OCI-LY7 (cell line): ENCODE results near the gene SUPT3H. TPM values are rescaled to one million over a fixed set of nuclear protein-coding genes. Genes with fewer than 3 reads are reported as not detected.
"Not testable (repeated sequence)": the region's sequence is repeated elsewhere in the genome, so short reads cannot be mapped to it uniquely, and the experiment has no call there.

Experiments
- BruUV-seq: library from RNA; stranded (reverse); fragments of 400-500 nt; replicated peaks from 2 replicates; lab custom pipeline; 2021; lab: Mats Ljungman, UMichigan
- CTCF ChIA-PET: fragments of 300-600 bp; sonication (Branson Sonifier 250); formaldehyde crosslinking; loops from one replicate; lab custom pipeline; 2022; ENCODE audit warnings: antibody characterized with exemption; ENCODE audit not compliant: unreplicated experiment; lab: Charles Lee
- POLR2A ChIA-PET: fragments of 300-600 bp; sonication (Branson Sonifier 250); formaldehyde crosslinking; loops from one replicate; lab custom pipeline; 2022; ENCODE audit warnings: antibody characterized with exemption; lab: Charles Lee
- DNase-seq: peaks from one replicate; pipeline ENCODE4 v3.0.0-alpha.2; 2015; ENCODE audit warnings: low spot score
- H2AFZ ChIP-seq: fragments of 200-600 bp; sonication (generic), shearing (Covaris generic); 2 replicates; pipeline ENCODE4 v1.6.1; 2014; ENCODE audit warnings: mild to moderate bottlenecking, antibody characterized with exemption, low read length, moderate library complexity
- H3K27ac ChIP-seq: fragments of 200-600 bp; sonication (generic); 2 replicates; pipeline ENCODE4 v1.5.1; 2014; ENCODE audit warnings: mixed run types, low read depth, mild to moderate bottlenecking, moderate library complexity, low read length, inconsistent platforms; ENCODE audit not compliant: poor library complexity, severe bottlenecking
- H3K36me3 ChIP-seq: fragments of 200-600 bp; sonication (generic); 2 replicates; pipeline ENCODE4 v1.6.1; 2014; ENCODE audit warnings: mild to moderate bottlenecking, antibody characterized with exemption, low read length, moderate library complexity, mixed read lengths; ENCODE audit not compliant: insufficient read depth
- H3K4me1 ChIP-seq: fragments of 200-600 bp; sonication (generic); 2 replicates; pipeline ENCODE4 v1.5.1; 2014; ENCODE audit warnings: mild to moderate bottlenecking, low read length; ENCODE audit not compliant: insufficient read depth, poor library complexity, severe bottlenecking
- H3K4me2 ChIP-seq: fragments of 200-600 bp; sonication (generic); 2 replicates; pipeline ENCODE4 v1.6.1; 2014; ENCODE audit warnings: mild to moderate bottlenecking, low read length
- H3K4me3 ChIP-seq: fragments of 200-600 bp; sonication (generic); 2 replicates; pipeline ENCODE4 v1.5.1; 2014; ENCODE audit warnings: mild to moderate bottlenecking, low read depth, low read length; ENCODE audit not compliant: poor library complexity, severe bottlenecking
- H3K79me2 ChIP-seq: fragments of 200-600 bp; sonication (generic); 2 replicates; pipeline ENCODE4 v1.6.1; 2016; ENCODE audit warnings: low read depth, mild to moderate bottlenecking, low read length, moderate library complexity, mixed read lengths; ENCODE audit not compliant: insufficient read depth
- H3K9me2 ChIP-seq: fragments of 200-600 bp; sonication (generic); 2 replicates; pipeline ENCODE4 v1.6.1; 2016; ENCODE audit warnings: mild to moderate bottlenecking, low read length, mixed read lengths; ENCODE audit not compliant: insufficient read depth
- H3K9me3 ChIP-seq: fragments of 200-600 bp; sonication (generic); 2 replicates; pipeline ENCODE4 v1.6.1; 2014; ENCODE audit warnings: mild to moderate bottlenecking, mixed run types, low read length, mixed read lengths
- H4K20me1 ChIP-seq: fragments of 200-600 bp; sonication (generic); 2 replicates; pipeline ENCODE4 v1.6.1; 2014; ENCODE audit warnings: mild to moderate bottlenecking, antibody characterized with exemption, low read length, moderate library complexity, mixed read lengths; ENCODE audit not compliant: insufficient read depth
- EZH2phosphoT487 ChIP-seq: fragments of 200-600 bp; sonication (generic); IDR thresholded peaks from 2 replicates; pipeline ENCODE4 v1.6.1; 2018; ENCODE audit warnings: low read depth, borderline replicate concordance, mild to moderate bottlenecking, mixed run types, antibody characterized with exemption, low read length, moderate library complexity, mixed read lengths
- intact Hi-C: fragments of 100-400 bp; cut with micrococcal nuclease; formaldehyde crosslinking; loops from one replicate; pipeline ENCODE4 v1.10.0; 2022; ENCODE audit not compliant: unreplicated experiment
- total RNA-seq, 2 experiments: library from RNA; depleted of rRNA in 1 of 2; stranded (reverse); fragments of >200 nt in 1 of 2; shearing (Covaris generic) in 1 of 2; gene quantifications; 2 replicates each; pipeline ENCODE4 v1.2.3, GENCODE V29; 2014 to 2022
- TF ChIP-seq, protein P1 (sequence below): fragments of 200-600 bp; sonication (generic); conservative IDR thresholded peaks from 2 replicates; pipeline ENCODE4 v1.5.1; 2014; ENCODE audit warnings: mild to moderate bottlenecking, antibody characterized with exemption, low read length, moderate library complexity, mixed read lengths

Gene SUPT3H
- total RNA-seq, 2 experiments from 2014 or later: 1.1 to 7.1 TPM

DNA sequence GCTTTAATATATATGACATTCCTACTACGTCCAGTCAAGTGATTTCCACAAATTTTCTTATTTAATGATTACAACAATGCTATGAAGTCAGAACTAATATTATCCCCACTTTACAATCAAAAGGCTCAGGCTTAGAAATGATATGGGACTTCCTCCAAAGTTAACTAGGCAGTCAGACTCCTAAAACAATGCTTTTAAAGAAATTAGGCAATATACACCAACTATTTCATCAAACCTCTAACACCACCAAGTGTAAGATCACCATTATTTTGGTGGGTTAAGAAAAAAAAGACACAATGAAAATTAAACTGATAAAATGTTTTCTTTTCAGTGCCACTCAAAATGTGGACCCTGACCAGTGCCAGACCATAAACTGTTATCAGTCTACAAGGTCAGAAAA lies 305.7 kb downstream of the SUPT3H start:
- H3K9me2 ChIP-seq: no peaks in the 10 kb centered on the region
- no peak overlapping the region for H2AFZ ChIP-seq
- no TSS peak for BruUV-seq
- ChIA-PET POLR2A (no interaction called here), CTCF (no interaction called here)
- H3K4me3 ChIP-seq: no peak overlapping the region
- H3K4me2 ChIP-seq: no peak overlapping the region
- no peak for DNase-seq
- no peaks in the 10 kb centered on the region for H3K36me3 ChIP-seq
- H3K9me3 ChIP-seq: no peaks in the 10 kb centered on the region
- no peak for TF ChIP-seq EZH2phosphoT487
- TF ChIP-seq, protein P1, sequence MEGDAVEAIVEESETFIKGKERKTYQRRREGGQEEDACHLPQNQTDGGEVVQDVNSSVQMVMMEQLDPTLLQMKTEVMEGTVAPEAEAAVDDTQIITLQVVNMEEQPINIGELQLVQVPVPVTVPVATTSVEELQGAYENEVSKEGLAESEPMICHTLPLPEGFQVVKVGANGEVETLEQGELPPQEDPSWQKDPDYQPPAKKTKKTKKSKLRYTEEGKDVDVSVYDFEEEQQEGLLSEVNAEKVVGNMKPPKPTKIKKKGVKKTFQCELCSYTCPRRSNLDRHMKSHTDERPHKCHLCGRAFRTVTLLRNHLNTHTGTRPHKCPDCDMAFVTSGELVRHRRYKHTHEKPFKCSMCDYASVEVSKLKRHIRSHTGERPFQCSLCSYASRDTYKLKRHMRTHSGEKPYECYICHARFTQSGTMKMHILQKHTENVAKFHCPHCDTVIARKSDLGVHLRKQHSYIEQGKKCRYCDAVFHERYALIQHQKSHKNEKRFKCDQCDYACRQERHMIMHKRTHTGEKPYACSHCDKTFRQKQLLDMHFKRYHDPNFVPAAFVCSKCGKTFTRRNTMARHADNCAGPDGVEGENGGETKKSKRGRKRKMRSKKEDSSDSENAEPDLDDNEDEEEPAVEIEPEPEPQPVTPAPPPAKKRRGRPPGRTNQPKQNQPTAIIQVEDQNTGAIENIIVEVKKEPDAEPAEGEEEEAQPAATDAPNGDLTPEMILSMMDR: no peak
- intact Hi-C loops: no loop called here
- H3K4me1 ChIP-seq: no peaks in the 10 kb centered on the region
- no peaks in the 10 kb centered on the region for H3K79me2 ChIP-seq
- H3K27ac ChIP-seq: no peak overlapping the region
- H4K20me1 ChIP-seq: no peaks in the 10 kb centered on the region

GRCh38 chr6:45069091-45069490 lies 308.6 kb downstream of the SUPT3H start:
- no peak for TF ChIP-seq EZH2phosphoT487
- TF ChIP-seq, protein P1: no peak
- no peaks in the 10 kb centered on the region for H3K36me3 ChIP-seq
- H2AFZ ChIP-seq: no peak overlapping the region
- DNase-seq: no peak
- ChIA-PET POLR2A (interaction anchor here (0.6 kb wide), 1 partner anchor 28 kb away, joined by 3 read pairs; no protein-coding TSS in a partner anchor), CTCF (no interaction called here)
- H3K27ac ChIP-seq: no peak overlapping the region
- H3K9me2 ChIP-seq: no peaks in the 10 kb centered on the region
- no TSS peak for BruUV-seq
- H4K20me1 ChIP-seq: no peaks in the 10 kb centered on the region
- no peak overlapping the region for H3K4me2 ChIP-seq
- intact Hi-C loops: no loop called here
- no peaks in the 10 kb centered on the region for H3K4me1 ChIP-seq
- no peak overlapping the region for H3K4me3 ChIP-seq
- no peaks in the 10 kb centered on the region for H3K79me2 ChIP-seq
- no peaks in the 10 kb centered on the region for H3K9me3 ChIP-seq

DNA sequence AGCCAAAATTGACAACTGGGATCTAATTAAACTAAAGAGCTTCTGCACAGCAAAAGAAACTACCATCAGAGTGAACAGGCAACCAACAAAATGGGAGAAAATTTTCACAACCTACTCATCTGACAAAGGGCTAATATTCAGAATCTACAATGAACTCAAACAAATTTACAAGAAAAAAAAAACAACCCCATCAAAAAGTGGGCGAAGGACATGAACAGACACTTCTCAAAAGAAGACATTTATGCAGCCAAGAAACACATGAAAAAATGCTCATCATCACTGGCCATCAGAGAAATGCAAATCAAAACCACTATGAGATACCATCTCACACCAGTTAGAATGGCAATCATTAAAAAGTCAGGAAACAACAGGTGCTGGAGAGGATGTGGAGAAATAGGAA lies 310.3 kb downstream of the SUPT3H start:
- POLR2A ChIA-PET, H2AFZ ChIP-seq, H4K20me1 ChIP-seq, H3K27ac ChIP-seq, H3K4me1 ChIP-seq, H3K9me3 ChIP-seq, CTCF ChIA-PET, H3K9me2 ChIP-seq, BruUV-seq, H3K36me3 ChIP-seq, H3K4me2 ChIP-seq, DNase-seq, intact Hi-C loops, H3K79me2 ChIP-seq, H3K4me3 ChIP-seq: not testable (repeated sequence)

GRCh38 chr6:45062659-45063058 lies 315.1 kb downstream of the SUPT3H start:
- intact Hi-C loops: not testable (repeated sequence)

More at GRCh38 chr6:45062659-45063058, 315.1 kb downstream of the SUPT3H start:
- H3K4me3 ChIP-seq, H3K4me1 ChIP-seq, H2AFZ ChIP-seq, H3K27ac ChIP-seq, H3K9me2 ChIP-seq, CTCF ChIA-PET, H3K9me3 ChIP-seq, H3K36me3 ChIP-seq, POLR2A ChIA-PET, H3K79me2 ChIP-seq, BruUV-seq, H3K4me2 ChIP-seq, H4K20me1 ChIP-seq, DNase-seq: not testable (repeated sequence)
